ENCODE data around the gene TBX3.

DNA sequence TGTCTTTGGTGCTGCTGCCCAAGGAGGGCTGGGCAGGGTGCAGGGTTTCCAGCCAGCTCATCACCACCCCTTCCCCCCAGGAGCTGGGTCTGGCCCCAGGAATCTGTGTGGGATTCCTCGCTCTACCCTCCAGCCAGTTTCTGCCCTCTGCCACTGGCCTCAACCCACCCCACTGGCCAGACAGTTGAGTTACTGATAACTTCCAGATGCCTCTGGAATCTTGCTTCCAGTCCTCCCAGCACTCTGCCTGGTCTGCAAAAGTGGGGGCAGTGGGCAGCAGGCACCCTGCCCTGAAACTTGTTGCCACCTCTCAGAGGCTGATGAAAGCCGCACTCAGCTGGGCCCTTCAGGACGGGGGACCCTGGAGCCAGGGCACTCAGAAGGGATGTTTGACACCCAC is 20.1 kb upstream of the TBX3 start:
- TF ChIP-seq, protein P1, sequence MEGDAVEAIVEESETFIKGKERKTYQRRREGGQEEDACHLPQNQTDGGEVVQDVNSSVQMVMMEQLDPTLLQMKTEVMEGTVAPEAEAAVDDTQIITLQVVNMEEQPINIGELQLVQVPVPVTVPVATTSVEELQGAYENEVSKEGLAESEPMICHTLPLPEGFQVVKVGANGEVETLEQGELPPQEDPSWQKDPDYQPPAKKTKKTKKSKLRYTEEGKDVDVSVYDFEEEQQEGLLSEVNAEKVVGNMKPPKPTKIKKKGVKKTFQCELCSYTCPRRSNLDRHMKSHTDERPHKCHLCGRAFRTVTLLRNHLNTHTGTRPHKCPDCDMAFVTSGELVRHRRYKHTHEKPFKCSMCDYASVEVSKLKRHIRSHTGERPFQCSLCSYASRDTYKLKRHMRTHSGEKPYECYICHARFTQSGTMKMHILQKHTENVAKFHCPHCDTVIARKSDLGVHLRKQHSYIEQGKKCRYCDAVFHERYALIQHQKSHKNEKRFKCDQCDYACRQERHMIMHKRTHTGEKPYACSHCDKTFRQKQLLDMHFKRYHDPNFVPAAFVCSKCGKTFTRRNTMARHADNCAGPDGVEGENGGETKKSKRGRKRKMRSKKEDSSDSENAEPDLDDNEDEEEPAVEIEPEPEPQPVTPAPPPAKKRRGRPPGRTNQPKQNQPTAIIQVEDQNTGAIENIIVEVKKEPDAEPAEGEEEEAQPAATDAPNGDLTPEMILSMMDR (IDR thresholded peaks at IDR 0.05) = no peak
- TF ChIP-seq EZH2 (IDR thresholded peaks at IDR 0.05) = no peak
